HG02588 (cell line): ENCODE data around the gene PIP4K2A.
A peak's percentile ranks its signal among the peaks of the same experiment; 100 is the strongest.
"Not testable (repeated sequence)": the region's sequence is repeated elsewhere in the genome, so short reads cannot be mapped to it uniquely, and the experiment has no call there.

Experiments
- ATAC-seq: cut with Tn5 transposase; IDR thresholded peaks from one replicate; pipeline ENCODE4 v1.9.1; 2021; ENCODE audit warnings: mild to moderate bottlenecking, moderate library complexity; ENCODE audit not compliant: unreplicated experiment

PIP4K2A gene

GRCh38 chr10:22697101-22697500 lies 17.3 kb downstream of the PIP4K2A start:
- ATAC-seq: no peak

GRCh38 chr10:22693860-22694259 lies 20.5 kb downstream of the PIP4K2A start:
- ATAC-seq: no peak

- ATAC-seq: no peak
Measured at GRCh38 chr10:22693371-22693784, 21.0 kb downstream of the PIP4K2A start.

GRCh38 chr10:22692119-22692518 lies 22.3 kb downstream of the PIP4K2A start:
- ATAC-seq: not testable (repeated sequence)

GRCh38 chr10:22690614-22691431 lies 23.6 kb downstream of the PIP4K2A start:
- ATAC-seq: no peak

- ATAC-seq: peak; percentile 45
Measured at GRCh38 chr10:22690158-22690557, 24.2 kb downstream of the PIP4K2A start.

- ATAC-seq: no peak
Measured at GRCh38 chr10:22686347-22686746, 28.0 kb downstream of the PIP4K2A start.

- no peak for ATAC-seq
Measured at GRCh38 chr10:22685926-22686325, 28.5 kb downstream of the PIP4K2A start.

- no peak for ATAC-seq
Measured at GRCh38 chr10:22684699-22685098, 29.7 kb downstream of the PIP4K2A start.

GRCh38 chr10:22683140-22683389 lies 31.3 kb downstream of the PIP4K2A start:
- peak; percentile 54 for ATAC-seq

- no peak for ATAC-seq
Measured at GRCh38 chr10:22682237-22683139, 31.9 kb downstream of the PIP4K2A start.

- no peak for ATAC-seq
Measured at GRCh38 chr10:22681783-22682183, 32.6 kb downstream of the PIP4K2A start.

- no peak for ATAC-seq
Measured at GRCh38 chr10:22681301-22681700, 33.1 kb downstream of the PIP4K2A start.

GRCh38 chr10:22679608-22680007 lies 34.8 kb downstream of the PIP4K2A start:
- ATAC-seq: no peak

GRCh38 chr10:22677333-22677732 lies 37.0 kb downstream of the PIP4K2A start:
- no peak for ATAC-seq

- no peak for ATAC-seq
Measured at GRCh38 chr10:22676435-22676834, 37.9 kb downstream of the PIP4K2A start.

- ATAC-seq: no peak
Measured at GRCh38 chr10:22674573-22674930, 39.8 kb downstream of the PIP4K2A start.

- no peak for ATAC-seq
Measured at GRCh38 chr10:22673785-22674572, 40.4 kb downstream of the PIP4K2A start.

GRCh38 chr10:22673091-22673392 lies 41.3 kb downstream of the PIP4K2A start:
- ATAC-seq: no peak

- ATAC-seq: no peak
Measured at GRCh38 chr10:22672319-22673090, 41.9 kb downstream of the PIP4K2A start.

- no peak for ATAC-seq
Measured at GRCh38 chr10:22670788-22671187, 43.6 kb downstream of the PIP4K2A start.
